ENCODE results near the gene PARD3.

GRCh38 chr10:34183016-34183796 is 631.9 kb downstream of the PARD3 start:
- TF ChIP-seq CTCF (IDR thresholded peaks at IDR 0.05; ENCODE audit: poor library complexity, severe bottlenecking) = no peak
- TF ChIP-seq TAF1 (IDR thresholded peaks at IDR 0.05; ENCODE audit: low read depth) = no peak
- TF ChIP-seq POLR2AphosphoS5 (IDR thresholded peaks at IDR 0.05) = no peak
- TF ChIP-seq MXI1 (conservative IDR thresholded peaks at IDR 0.05; ENCODE audit: poor library complexity, severe bottlenecking) = no peak
- TF ChIP-seq EZH2 (IDR thresholded peaks at IDR 0.05; ENCODE audit: borderline replicate concordance, insufficient read depth, low read length, poor library complexity, severe bottlenecking) = no peak
- TF ChIP-seq RAD21 (conservative IDR thresholded peaks at IDR 0.05) = no peak
